ENCODE data around the gene CENPO. TPM values are rescaled to one million over a fixed set of nuclear protein-coding genes. Genes with fewer than 3 reads are reported as not detected.

CENPO gene
- total and polyA plus RNA-seq, 2 of the 4 experiments (the other 2 are of a cell fraction): 20.1 to 27.2 TPM

GRCh38 chr2:24834733-24835395 is 41.6 kb downstream of the CENPO start:
- Histone ChIP-seq H2AFZ (replicated peaks; ENCODE audit: low read length, poor library complexity) (peak overlapping the region; percentile 53), H3K36me3 (ENCODE audit: control insufficient read depth, insufficient read depth, low read length) (peaks cover 36% of the 10 kb centered on the region), H3K9me3 (ENCODE audit: control insufficient read depth, insufficient read depth, low read length) (no peaks in the 10 kb centered on the region), H2BK20ac (ENCODE audit: low read depth, low read length) (no peak overlapping the region), H3K18ac (ENCODE audit: low read depth, low read length) (no peak overlapping the region), H3K27ac (ENCODE audit: insufficient read depth, low read length) (no peak overlapping the region), H3K79me1 (ENCODE audit: low read depth in 1 of 2, low read length in 2 of 2) (no peaks in the 10 kb centered on the region), H4K91ac (ENCODE audit: insufficient read depth, low read depth, low read length) (no peak overlapping the region), H3K23ac (ENCODE audit: low read depth, low read length) (no peak overlapping the region), H3K4me1 (ENCODE audit: control insufficient read depth, insufficient read depth, low read length) (no peaks in the 10 kb centered on the region), H3K4me2 (ENCODE audit: low read depth, low read length) (no peak overlapping the region), H3K56ac (ENCODE audit: extremely low read depth, insufficient read depth, low read length) (no peak overlapping the region), H3K4me3 (ENCODE audit: insufficient read depth, low read depth, low read length) (no peak overlapping the region), H4K20me1 (ENCODE audit: insufficient read depth, low read length) (no peaks in the 10 kb centered on the region), H3K9me1 (ENCODE audit: insufficient read depth, low read length) (0 out of 2 replicates have a peak, but pooled peaks cover 3% of the 10 kb centered on the region), H2AK9ac (replicated peaks; ENCODE audit: low read depth, low read length, poor library complexity) (peak overlapping the region; percentile 77), H3K14ac (replicated peaks; ENCODE audit: low read depth, low read length) (no peak overlapping the region; the same call in 1 of the 2 replicates), H2BK5ac (ENCODE audit: low read depth, low read length, poor library complexity, severe bottlenecking) (no peak overlapping the region), H2AK5ac (ENCODE audit: low read depth, low read length) (no peak overlapping the region), H2BK120ac (ENCODE audit: low read depth, low read length) (no peak overlapping the region), H3K27me3 (ENCODE audit: control insufficient read depth, insufficient read depth, low read length) (no peaks in the 10 kb centered on the region), H3K4ac (ENCODE audit: low read depth, low read length) (no peak overlapping the region), H4K5ac (ENCODE audit: low read depth, low read length) (no peak overlapping the region), H3K9ac (ENCODE audit: low read depth, low read length) (no peak overlapping the region), H4K8ac (ENCODE audit: low read depth in 2 of 2, low read length in 2 of 2) (no peak overlapping the region), H2BK15ac (ENCODE audit: low read depth, low read length) (no peak overlapping the region)
- ChIA-PET CTCF (interaction anchor here (0.5 kb wide), 1 partner anchor 601 kb away, joined by 7 read pairs; no protein-coding TSS in a partner anchor), POLR2A (ENCODE audit: unreplicated experiment) (no interaction called here)
- BruUV-seq (replicated peaks): no TSS peak
- intact Hi-C loops (cut with micrococcal nuclease): loop anchor here (10.0 kb wide), 2 partner anchors 290 to 360 kb away; no protein-coding TSS in a partner anchor
- TF ChIP-seq FOS (IDR thresholded peaks at IDR 0.05; ENCODE audit: low read depth, low read length) (no peak), RCOR1 (IDR thresholded peaks at IDR 0.05; ENCODE audit: insufficient replicate concordance, low read length) (no peak), POLR2A (IDR thresholded peaks at IDR 0.05; ENCODE audit: low read depth, low read length) (no peak), CHD1 (IDR thresholded peaks at IDR 0.05; ENCODE audit: low read depth, low read length) (no peak), MAFK (IDR thresholded peaks at IDR 0.05; ENCODE audit: low read depth, low read length) (no peak), NFE2L2 (IDR thresholded peaks at IDR 0.05; ENCODE audit: low read depth, low read length) (no peak)
- WGBS, 2 experiments (ENCODE audit: extremely low coverage in 2 of 2, insufficient read length in 1 of 2): 93% methylated on average over 14 of the region's 20 CpGs; no CpG with 5 or more reads in 1 of the 2 experiments
- dilution Hi-C loops (cut with HindIII; ENCODE audit: low sequenced_read_pairs, unreplicated experiment): no loop called here
- ATAC-seq (ENCODE audit: low read depth) (no peak), DNase-seq (no peak)
- in situ Hi-C loops (cut with MboI; ENCODE audit: low sequenced_read_pairs): no loop called here
